ENCODE data around the gene C2. TPM values are rescaled to one million over a fixed set of nuclear protein-coding genes. Genes with fewer than 3 reads are reported as not detected.

Gene C2
- total RNA-seq, 1 donor from 2014 or later, result 2.7 TPM

DNA sequence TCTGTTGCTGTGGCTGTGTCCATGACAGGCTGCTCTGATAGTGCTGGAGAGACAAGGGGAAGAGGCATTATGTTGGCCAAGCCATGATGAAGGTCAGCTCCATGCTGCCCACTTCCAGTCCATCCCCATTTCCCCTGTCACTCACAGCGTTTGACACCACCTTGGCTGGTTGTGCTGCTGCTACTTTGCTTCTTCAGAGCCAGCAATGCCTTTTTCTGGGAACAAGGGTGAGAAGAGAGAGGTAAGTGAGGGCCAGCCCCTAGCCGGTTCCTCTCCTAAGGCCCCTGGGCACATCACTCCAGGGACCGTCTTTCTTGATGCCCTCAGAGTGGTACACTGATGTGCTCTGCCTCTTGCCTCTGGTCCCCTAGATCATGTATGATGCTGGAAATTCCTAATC lies 29.3 kb downstream of the C2 start:
- peaks cover 41% of the 10 kb centered on the region for H3K36me3 Mint-ChIP-seq
- H3K27me3 Mint-ChIP-seq (ENCODE audit: low read depth), result no peaks in the 10 kb centered on the region
- peaks cover 27% of the 10 kb centered on the region for H3K4me1 Mint-ChIP-seq
- no peak overlapping the region for H3K27ac Mint-ChIP-seq
- no peak for DNase-seq (ENCODE audit: low spot score in 2 of 2, unreplicated experiment in 2 of 2)
- TF ChIP-seq, protein P1, sequence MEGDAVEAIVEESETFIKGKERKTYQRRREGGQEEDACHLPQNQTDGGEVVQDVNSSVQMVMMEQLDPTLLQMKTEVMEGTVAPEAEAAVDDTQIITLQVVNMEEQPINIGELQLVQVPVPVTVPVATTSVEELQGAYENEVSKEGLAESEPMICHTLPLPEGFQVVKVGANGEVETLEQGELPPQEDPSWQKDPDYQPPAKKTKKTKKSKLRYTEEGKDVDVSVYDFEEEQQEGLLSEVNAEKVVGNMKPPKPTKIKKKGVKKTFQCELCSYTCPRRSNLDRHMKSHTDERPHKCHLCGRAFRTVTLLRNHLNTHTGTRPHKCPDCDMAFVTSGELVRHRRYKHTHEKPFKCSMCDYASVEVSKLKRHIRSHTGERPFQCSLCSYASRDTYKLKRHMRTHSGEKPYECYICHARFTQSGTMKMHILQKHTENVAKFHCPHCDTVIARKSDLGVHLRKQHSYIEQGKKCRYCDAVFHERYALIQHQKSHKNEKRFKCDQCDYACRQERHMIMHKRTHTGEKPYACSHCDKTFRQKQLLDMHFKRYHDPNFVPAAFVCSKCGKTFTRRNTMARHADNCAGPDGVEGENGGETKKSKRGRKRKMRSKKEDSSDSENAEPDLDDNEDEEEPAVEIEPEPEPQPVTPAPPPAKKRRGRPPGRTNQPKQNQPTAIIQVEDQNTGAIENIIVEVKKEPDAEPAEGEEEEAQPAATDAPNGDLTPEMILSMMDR (IDR thresholded peaks at IDR 0.05; ENCODE audit: unreplicated experiment), result no peak
- H3K4me3 Mint-ChIP-seq, result peak overlapping the region; percentile 97
- H3K9me3 Mint-ChIP-seq, result no peaks in the 10 kb centered on the region

DNA sequence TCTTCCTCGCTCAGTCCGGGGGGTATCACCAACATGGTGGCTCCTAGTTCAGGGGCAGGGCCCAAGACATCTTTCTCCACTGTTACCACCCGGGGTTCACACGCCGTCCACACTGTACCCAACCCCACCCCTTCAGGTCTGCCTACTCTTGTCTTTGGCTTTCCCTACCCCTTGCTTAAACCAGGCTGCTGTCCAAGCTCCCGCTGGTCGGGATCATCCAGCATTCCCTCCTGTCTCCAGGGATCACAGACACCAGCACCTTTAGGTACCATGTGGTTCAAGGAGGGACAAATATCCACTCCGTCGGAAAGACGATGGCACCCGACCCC lies 30.9 kb downstream of the C2 start:
- H3K27ac Mint-ChIP-seq, result peak overlapping the region; percentile 94
- H3K4me3 Mint-ChIP-seq, result peak overlapping the region; percentile 97
- H3K27me3 Mint-ChIP-seq (ENCODE audit: low read depth), result no peaks in the 10 kb centered on the region
- TF ChIP-seq, protein P1 (IDR thresholded peaks at IDR 0.05; ENCODE audit: unreplicated experiment), result no peak
- H3K4me1 Mint-ChIP-seq, result peaks cover 27% of the 10 kb centered on the region
- no peaks in the 10 kb centered on the region for H3K9me3 Mint-ChIP-seq
- no peak for DNase-seq (ENCODE audit: low spot score in 2 of 2, unreplicated experiment in 2 of 2)
- H3K36me3 Mint-ChIP-seq, result peaks cover 45% of the 10 kb centered on the region

- peak; percentile 96 to 97 for DNase-seq (ENCODE audit: low spot score in 2 of 2, unreplicated experiment in 2 of 2)
- no peaks in the 10 kb centered on the region for H3K27me3 Mint-ChIP-seq (ENCODE audit: low read depth)
- H3K4me3 Mint-ChIP-seq, result peak within 1 kb of the TSS; percentile 97
- peaks cover 27% of the 10 kb centered on the region for H3K4me1 Mint-ChIP-seq
- TF ChIP-seq, protein P1 (IDR thresholded peaks at IDR 0.05; ENCODE audit: unreplicated experiment), result no peak
- peak within 1 kb of the TSS; percentile 94 for H3K27ac Mint-ChIP-seq
- H3K36me3 Mint-ChIP-seq, result peaks cover 43% of the 10 kb centered on the region
- no peaks in the 10 kb centered on the region for H3K9me3 Mint-ChIP-seq
Measured at GRCh38 chr6:31958741-31959739, 31.5 kb downstream of the C2 start, which contains the start of the genes NELFE and SKIC2. TSS of gene NELFE (minus strand) at chr6:31958971. CDS start at chr6:31958446, 525 bp downstream. TSS of gene SKIC2 (plus strand) at chr6:31959175. CDS start at chr6:31959193, 18 bp downstream.

DNA sequence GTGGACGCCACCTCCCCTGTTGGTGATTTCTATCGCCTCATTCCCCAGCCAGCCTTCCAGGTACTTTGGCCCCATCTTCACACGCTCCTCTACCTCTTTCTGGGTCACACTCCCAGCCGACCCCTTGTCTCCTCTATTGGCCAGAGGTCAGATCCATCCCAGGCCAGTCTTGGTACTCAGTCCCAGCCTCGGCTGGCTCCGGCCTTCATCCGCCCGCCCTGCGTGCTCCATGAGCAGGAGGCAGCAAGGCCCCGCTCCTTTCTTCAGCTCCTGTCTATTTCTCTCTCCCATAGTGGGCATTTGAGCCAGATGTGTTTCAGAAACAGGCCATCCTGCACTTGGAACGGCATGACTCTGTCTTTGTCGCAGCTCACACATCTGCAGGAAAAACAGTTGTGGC lies 34.1 kb downstream of the C2 start:
- Mint-ChIP-seq H3K27me3 (ENCODE audit: low read depth) (no peaks in the 10 kb centered on the region), H3K4me1 (peaks cover 27% of the 10 kb centered on the region), H3K27ac (no peak overlapping the region), H3K4me3 (no peak overlapping the region), H3K9me3 (no peaks in the 10 kb centered on the region), H3K36me3 (peaks cover 36% of the 10 kb centered on the region)
- TF ChIP-seq, protein P1 (IDR thresholded peaks at IDR 0.05; ENCODE audit: unreplicated experiment), result no peak
- DNase-seq (ENCODE audit: low spot score in 2 of 2, unreplicated experiment in 2 of 2), result no peak

GRCh38 chr6:31963921-31964320 lies 36.4 kb downstream of the C2 start:
- Mint-ChIP-seq H3K4me3 (no peak overlapping the region), H3K9me3 (no peaks in the 10 kb centered on the region), H3K27me3 (ENCODE audit: low read depth) (no peaks in the 10 kb centered on the region), H3K36me3 (peaks cover 40% of the 10 kb centered on the region), H3K4me1 (peaks cover 12% of the 10 kb centered on the region), H3K27ac (no peak overlapping the region)
- TF ChIP-seq, protein P1 (IDR thresholded peaks at IDR 0.05; ENCODE audit: unreplicated experiment), result no peak
- DNase-seq (ENCODE audit: low spot score in 2 of 2, unreplicated experiment in 2 of 2), result no peak
